Activated CD4-positive, alpha-beta T cell treated with anti-CD3 and anti-CD28 coated beads, Interleukin-2, amount 50 U/mL, for 24 hours (primary cell): ENCODE data around the gene CDC34.

Experiments used
- DNase-seq, 2 donors: peaks; one replicate each; pipeline ENCODE4 v3.0.0-alpha.2; 2020; ENCODE audit warnings: low read depth in 1 of 2, low spot score in 1 of 2

CDC34 gene

DNA sequence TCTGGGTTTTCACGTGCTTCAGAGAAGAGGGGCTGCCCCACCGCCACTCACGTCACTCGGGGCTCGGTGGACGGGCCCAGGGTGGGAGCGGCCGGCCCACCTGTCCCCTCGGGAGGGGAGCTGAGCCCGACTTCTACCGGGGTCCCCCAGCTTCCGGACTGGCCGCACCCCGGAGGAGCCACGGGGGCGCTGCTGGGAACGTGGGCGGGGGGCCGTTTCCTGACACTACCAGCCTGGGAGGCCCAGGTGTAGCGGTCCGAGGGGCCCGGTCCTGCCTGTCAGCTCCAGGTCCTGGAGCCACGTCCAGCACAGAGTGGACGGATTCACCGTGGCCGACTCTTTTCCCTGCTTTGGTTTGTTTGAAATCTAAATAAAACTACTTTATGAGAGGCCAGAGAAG is 10.1 kb downstream of the CDC34 start:
- DNase-seq, result no peak

DNA sequence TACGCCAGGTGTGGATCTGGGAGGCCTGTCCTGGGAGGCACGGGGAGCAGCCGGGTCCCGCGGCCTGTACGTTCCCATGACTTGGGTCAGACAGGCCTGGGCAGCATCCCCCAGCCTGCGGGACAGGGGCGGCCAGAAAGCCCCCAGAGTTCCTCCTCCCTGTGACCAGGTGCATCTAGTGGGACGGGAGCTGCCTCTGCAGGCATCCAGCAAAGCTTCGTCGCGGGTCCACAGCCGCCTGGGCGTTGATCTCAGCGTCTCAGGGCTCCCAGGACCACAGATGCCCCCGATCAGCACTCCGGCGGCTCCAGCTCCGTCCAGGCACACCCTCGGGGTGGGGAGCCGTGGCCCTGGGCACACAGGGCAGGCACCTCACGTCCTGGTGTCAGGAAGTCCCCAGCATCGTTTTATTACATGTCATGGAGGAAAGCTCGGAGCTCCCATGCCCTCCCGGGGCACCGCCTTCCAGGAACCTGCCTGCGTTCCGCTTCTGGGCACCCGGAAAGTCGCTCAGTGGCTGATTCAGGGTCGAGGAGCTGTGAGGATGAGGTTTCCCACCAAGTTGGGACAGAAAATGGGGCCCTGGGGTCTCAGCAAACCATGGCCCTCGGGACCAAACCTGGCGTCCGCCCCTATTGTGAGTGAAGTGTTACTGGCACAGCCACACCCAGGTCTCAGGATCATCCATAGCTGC is 10.8 kb downstream of the CDC34 start:
- DNase-seq, result no peak

DNA sequence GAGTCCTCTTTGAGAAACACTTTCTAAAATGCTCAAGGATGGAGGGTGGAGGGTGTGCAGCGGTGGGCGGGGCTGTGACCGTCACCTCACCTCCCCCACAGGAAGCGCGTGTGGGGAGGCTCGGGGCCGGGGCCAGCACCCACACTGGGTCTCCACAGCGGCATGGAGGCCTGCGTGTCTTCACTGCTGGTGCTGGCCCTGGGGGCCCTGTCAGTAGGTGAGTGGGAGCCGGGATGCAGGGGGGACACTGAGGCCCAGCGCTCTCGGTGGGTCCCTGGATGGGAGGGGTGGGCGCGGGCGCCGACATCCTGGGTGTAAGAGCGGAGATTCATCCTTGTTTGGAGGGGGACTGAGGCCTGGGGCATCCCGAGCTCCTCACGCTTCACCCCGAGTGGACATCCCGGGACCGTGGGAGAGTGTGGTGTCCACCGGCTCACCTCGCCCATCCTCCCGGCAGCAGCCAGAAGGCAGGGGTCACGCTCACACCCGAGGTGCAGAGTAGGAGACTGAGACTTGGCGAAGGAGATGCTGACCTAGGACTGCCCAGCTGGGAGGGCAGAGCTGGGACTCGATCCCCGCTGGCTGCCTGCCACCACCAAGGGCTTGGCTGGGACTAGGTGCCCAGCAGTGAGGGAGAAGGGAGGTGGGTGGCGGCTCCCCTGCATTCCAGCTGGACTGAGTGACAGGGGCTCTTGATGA is 12.5 kb downstream of the CDC34 start, which contains the start of gene GZMM:
GZMM (plus strand) TSS at position 144 of the 699 bp plus-strand sequence; CDS start at position 163, 19 bp downstream.
- peak; percentile 33 to 55 for DNase-seq

DNA sequence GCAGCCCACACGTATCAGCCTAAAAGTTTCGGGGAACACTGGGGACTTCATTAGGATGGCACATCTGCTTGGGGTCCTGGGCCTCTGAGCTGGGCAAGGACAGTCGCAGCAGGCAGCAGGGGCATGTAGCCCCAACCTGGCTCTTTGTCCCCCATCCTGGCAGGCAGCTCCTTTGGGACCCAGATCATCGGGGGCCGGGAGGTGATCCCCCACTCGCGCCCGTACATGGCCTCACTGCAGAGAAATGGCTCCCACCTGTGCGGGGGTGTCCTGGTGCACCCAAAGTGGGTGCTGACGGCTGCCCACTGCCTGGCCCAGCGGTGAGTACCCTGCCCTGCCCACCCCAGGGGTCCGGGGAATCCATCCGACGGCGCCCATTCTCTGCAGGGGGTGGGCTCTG is 15.6 kb downstream of the CDC34 start:
- DNase-seq, result no peak

DNA sequence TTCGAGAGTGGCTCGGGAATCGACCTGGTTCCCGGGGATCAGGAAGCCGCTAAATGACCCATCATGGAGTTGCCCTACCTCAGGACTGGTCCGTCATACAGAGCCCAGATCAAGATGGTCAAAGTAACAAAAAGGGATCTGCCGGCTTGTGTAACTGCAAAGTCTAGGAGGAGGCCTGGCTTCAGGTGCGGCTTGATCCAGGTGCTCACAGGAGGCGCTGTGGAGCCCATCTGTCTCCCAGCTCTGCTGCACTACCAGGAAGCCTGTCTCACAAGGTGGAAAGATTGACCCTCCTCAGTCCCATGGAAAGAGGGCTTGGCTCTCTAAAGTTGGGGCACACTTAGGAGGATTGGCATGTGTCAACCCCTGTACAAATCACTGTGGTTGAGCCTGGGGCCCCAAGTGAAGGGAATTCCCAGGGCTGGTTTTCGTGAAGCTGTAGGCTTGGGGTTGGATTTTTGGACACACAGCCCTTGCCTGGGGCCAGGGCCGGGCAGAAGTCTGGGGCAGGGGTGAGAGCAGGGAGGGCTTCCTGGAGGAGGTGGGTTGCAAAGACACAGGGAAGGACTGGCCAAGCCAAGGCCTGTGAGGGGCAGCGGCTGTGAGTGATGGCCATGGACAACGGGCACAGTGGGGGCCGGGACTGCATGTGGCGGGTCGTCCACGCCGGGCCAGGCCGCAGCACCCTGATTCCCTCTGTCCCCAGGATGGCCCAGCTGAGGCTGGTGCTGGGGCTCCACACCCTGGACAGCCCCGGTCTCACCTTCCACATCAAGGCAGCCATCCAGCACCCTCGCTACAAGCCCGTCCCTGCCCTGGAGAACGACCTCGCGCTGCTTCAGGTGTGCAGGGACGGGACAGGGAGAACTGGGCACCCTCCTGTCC is 16.5 kb downstream of the CDC34 start:
- DNase-seq, result no peak

DNA sequence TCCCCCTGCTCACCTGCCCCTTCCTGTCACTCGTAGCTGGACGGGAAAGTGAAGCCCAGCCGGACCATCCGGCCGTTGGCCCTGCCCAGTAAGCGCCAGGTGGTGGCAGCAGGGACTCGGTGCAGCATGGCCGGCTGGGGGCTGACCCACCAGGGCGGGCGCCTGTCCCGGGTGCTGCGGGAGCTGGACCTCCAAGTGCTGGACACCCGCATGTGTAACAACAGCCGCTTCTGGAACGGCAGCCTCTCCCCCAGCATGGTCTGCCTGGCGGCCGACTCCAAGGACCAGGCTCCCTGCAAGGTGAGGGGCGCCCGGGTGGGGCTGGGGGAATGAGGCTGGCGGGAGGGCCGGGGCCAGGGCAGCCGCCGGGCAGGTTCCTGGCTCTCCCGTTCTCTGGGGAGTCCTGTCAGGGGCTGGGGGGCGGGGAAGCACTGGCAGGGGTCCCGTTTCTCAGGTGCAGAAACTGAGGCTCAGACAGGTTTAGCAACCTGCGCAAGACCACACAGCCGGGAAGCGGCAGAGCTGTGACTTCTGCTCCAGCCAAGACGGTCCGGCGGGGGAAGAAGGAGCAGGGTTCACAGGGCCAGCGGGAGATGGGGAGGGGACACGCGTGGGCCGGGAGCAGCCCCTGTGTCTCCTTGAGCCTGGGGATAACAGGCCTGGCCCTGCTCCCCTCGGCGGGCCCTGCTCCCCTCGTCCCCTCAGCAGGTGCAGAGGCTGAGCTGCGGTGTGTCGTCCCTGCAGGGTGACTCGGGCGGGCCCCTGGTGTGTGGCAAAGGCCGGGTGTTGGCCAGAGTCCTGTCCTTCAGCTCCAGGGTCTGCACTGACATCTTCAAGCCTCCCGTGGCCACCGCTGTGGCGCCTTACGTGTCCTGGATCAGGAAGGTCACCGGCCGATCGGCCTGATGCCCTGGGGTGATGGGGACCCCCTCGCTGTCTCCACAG is 17.6 kb downstream of the CDC34 start:
- no peak for DNase-seq

DNA sequence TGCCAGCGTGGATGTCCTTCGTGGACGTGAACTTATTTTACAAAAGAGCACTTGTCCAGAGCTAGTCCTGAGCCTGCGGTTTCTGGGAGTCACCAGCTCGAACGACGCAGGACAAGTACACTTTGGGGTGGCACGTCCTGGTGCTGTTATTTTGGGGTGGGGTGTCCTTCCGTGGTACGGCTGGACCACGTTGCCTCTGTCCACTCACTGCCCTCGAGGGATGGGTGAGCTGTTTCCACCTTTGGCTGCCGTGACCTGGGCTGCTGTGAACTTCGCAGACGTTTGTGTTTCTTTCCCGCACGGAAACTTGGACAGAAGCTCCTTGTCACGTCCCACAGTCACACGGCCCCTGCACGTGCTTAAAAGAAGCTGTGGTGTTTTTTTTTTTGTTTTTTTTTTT is 23.3 kb downstream of the CDC34 start:
- no peak for DNase-seq

DNA sequence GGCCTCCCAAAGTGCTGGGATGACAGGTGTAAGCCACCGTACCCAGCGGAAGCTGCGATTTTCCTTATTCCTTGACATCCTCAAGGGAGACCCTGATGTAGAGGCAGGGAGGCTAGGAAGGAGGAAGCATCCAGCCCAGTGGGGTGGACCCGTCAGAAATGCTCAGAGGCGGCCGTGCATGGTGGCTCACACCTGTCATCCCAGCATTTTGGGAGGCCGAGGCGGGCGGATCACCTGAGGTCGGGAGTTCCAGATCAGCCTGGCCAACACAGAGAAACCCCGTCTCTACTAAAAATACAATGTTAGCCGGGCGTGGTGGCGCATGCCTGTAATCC is 23.9 kb downstream of the CDC34 start:
- no peak for DNase-seq

DNA sequence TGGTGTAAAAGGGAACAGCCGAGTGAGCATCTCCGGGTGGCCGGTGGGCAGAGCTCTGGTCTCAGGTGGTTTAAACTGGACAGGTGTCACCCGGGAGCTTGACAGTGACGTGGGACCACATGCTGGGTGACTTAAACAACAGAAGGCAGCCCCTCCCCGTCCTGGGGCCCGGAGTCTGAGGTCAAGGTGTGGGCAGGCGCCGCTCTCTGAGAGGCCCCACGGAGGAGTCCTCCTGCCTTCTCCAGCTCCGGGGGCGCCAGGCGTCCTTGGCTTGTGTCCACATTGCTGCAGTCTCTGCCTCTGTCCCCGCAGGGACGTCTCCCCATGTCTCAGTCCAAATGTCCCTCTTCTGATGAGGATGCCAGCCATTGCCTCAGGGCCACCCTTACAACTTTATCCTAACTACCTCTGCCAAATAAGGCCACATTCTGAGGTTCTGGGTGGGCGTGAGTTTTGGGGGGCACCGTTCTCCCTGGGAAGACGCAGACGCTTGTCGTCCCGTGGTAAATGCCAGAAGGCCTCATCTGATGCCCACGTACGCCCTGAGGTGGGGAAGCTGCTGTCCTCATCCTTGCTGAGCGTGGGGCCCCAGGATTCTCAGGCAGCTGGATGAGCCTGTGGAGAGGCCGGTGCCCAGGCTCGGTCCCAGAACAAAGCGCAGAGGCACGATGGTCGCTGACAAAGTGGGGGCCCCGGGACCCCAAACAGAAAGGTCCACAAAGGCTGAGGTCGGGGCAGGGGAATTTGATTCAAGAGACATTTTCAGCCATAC is 25.2 kb downstream of the CDC34 start:
- DNase-seq, result no peak

DNA sequence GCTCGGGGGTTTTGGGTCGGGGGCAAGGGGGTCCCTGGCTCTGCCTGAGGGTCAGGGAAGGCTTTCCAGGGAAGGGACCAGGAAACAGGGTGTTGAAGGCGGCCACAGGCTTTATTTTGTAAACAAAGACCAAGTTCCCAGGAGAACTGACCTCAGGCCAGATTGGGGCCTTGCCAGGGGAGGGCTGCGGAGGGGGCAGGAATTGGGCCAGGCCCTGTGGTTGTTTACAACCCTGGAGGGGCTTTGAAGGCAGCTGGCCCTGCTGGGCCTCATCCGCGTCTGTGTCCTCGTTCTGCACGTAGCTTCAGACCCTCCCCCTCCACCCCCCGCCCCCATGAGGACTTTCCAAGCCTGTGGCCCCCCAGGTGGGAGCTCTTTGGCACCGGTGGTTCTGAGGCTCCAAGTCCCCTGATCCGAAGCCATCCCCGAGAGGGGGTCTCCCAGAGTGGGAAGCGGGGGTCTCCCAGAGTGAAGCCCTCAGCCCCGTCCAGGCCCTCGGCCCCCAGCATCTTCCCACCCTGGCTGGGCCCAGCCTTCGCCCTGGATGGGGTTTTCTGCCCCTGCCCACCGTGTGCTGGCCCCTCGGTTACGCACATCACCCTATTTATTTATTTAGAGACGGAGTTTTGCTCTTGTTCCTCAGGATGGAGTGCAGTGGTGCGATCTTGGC is 27.3 kb downstream of the CDC34 start:
- DNase-seq, result no peak

DNA sequence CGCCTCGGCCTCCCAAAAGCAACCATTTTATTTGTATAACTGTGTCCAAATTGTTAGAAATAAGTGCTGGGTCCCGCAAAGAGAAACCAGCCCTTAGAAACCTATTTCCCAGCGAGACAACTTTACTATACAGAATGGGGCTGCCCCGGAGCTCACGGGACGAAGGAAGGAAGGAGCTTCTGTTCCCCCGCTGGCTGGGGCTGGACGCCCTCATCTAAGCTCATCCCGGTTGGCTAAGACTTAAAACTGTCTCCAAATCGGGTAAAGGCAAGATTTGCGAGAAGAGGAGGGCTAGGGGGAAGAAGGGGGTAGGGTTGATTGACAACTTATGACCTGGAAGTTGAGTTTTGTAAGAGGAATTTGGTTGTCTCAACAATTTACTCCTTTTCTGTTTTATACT is 28.6 kb downstream of the CDC34 start:
- no peak for DNase-seq

DNA sequence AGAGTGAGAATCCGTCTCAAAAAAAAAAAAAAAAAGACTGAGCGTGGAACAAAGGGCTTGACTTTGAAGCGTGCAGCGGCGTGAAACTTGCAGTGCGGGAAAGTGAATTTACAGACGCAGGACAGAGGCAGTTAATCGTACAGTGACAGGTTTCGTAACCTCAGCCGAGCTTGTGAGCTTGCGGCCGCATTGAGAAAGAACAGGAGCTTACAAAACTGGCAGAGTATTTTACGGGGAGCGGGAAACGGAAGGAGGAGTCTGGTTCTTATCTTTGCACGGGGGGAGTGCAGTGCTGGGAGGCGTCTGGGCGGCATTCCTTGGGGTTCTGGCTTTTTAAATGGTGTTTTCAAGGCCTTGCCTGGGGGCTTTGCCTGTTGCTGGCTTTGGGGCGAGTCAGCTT is 34.8 kb downstream of the CDC34 start:
- DNase-seq, result no peak

DNA sequence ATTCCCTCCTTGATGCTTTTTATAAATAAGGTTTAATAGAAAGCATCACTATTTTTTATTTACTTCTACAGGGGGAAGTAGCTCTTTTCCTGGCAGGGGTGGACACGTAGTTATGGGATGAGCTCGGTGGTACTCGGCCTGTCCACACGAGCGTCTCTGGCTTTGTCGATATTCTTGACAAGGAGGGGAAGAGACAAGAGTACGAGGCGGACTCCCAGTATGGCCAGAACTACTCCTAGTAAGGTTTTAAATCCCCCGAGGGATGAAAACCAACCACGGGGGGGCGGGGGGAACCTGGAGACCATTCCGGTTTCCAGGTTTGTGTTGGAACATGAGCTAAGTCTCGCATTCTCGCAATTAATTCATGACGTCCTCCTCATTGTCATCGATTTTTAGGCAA is 35.3 kb downstream of the CDC34 start:
- no peak for DNase-seq

DNA sequence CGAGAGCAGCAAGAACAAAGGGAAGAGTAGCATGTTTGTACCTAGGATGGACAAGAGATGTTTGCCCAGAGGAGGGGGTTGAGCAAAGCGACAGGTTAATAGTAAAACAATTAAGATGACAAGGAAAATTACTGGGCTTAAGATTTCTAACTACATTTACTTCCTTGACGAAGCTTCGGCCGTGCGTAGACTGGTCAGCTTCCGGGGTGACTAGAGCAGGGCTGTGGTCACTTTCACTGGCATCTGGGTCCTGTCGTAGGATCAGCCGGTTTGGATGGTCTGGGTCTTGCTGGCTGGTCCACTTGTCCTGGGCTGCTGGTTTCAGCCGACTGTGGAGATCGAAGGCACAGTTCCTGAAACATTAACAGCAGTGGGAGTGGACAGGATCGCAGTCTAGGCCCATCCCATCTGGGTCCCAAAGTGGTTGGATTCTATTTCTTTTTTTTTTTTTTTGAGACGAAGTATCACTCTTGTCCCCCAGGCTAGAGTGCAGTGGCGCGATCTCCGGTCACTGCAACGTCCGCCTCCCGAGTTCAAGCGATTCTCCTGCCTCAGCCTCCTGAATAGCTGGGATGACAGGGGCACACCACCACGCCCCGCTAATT is 35.8 kb downstream of the CDC34 start:
- DNase-seq, result no peak

DNA sequence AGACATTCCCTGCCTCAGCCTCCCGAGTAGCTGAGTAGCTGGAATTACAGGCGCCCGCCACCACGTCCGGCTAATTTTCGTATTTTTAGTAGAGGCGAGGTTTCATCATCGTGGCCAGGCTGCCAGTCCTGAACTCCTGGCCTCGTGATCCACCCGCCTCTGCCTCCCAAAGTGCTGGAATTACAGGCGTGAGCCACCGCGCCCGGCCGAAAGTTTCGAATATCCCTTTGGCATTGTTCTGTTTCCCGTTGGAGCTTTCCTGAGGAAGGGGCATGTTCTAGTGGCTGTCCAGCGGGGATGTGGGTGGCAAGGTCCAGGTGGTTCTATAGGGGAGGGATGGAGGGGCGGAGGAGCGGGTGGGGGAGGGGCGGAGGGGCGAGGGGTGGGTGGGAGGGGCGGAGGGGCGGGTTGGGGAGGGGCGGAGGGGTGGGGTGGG is 38.7 kb downstream of the CDC34 start:
- DNase-seq, result no peak

DNA sequence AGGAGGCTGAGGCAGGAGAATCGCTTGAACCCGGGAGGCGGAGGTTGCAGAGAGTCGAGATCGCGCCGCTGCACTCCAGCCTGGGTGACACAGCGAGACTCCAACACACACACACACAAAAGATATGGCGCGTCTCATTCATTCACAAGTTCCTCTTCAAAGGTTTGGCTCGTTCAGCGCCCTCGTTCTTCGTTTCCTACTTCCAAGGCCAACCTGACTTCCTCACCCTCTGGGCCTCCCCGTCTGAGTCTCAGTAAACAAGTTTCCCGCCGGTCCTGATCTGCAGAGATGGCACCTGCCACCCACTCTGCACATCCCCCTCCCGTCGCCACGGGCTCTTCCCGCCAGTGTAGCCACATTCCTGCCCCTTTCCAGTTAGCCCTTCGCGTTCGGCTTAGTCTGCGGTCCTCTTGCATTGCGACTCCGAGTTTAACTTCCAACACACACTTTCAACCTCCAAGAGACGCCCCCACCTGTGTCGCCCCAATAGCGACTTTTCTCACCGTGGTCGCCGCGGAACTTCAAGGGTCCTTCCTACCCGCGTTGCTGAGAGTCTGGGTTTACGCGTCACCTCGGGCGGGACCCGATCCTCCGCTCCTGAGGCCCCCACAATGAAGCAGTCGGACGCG is 39.5 kb downstream of the CDC34 start:
- DNase-seq, result peak in 1 of 2 donors; percentile 31

DNA sequence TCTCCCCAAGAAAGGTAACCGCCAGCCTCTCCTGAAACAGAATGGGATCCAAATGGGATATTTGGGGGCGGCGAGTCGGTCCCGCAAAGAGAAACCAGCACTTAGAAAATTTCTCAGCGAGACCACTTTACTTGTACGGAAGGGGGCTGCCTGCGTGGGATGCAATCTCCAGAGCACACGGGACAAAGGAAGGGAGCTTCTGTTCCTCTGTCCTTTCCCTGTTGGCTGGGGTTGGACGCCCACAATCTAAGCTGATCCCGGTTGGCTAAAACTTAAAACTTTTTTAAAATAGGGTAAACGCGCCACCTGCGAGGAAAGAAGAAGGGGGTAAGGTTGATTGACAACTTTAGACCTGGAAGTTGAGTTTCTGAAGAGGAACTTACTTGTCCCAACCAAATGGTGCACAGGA is 40.0 kb downstream of the CDC34 start:
- no peak for DNase-seq

DNA sequence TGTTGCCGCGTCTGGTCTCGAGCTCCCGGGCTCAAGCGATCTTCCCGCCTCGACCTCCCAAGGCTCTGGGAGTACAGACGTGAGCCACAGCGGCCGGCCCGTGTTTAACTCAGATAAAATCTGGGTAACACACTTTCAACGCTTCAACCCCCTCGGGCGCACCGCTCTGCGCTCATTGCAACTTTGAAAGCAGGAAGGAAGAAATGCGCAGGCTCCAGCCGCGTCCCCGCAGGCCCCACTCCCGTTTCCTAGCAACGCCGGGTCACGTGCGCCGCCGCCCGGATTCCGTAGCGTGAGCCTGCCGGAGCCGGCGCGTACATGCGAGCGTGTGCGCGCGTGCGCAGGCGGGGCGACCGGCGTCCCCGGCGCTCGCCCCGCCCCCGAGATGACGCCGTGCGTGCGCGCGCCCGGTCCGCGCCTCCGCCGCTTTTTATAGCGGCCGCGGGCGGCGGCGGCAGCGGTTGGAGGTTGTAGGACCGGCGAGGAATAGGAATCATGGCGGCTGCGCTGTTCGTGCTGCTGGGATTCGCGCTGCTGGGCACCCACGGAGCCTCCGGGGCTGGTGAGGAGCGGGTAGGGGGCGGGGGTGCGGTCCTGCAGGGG is 40.7 kb downstream of the CDC34 start, which contains the start of gene BSG:
BSG (plus strand) TSS at position 457 of the 603 bp plus-strand sequence; CDS start at position 496, 39 bp downstream.
- peak; percentile 90 to 97 for DNase-seq
